Measurements from ENCODE around the gene GNB1L.
A peak's percentile ranks its signal among the peaks of the same experiment; 100 is the strongest.

The GNB1L gene

DNA sequence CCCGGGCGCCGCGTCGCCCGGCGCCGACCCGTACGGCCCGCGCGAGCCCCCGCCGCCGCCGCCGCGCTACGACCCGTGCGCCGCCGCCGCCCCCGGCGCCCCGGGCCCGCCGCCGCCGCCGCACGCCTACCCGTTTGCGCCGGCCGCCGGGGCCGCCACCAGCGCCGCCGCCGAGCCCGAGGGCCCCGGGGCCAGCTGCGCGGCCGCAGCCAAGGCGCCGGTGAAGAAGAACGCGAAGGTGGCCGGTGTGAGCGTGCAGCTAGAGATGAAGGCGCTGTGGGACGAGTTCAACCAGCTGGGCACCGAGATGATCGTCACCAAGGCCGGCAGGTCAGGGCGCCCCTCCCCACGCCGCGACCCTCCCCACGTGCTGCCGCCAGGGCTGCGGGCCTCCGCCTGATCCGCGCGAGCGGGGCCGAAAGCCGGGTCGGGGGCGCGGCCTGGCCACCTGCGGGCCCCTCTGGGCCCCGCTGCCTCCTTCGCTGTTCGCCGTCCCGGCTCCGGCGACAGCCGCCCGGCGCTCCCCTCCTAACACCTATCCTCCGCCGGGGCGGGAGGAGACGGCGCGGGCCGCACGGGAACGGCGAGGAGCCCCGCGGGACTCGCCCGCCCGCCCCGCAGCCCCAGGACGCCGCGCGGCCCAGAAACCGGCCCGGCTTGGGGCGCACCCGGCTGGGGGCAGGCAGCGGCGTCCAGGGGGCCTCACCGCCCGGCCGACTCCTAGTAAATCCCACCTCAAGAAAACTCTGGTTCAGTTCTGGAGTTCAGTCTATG is 93.5 kb downstream of the GNB1L start:
- peak; percentile 60 for DNase-seq (ENCODE audit: low spot score)

- DNase-seq (ENCODE audit: low spot score), result peak; percentile 89
Measured at GRCh38 chr22:19760058-19760950, 94.4 kb downstream of the GNB1L start, which contains the start of gene TBX1. Gene TBX1, plus strand, starts transcription at chr22:19760778. Its CDS starts 66 bp downstream, at chr22:19760844.

GRCh38 chr22:19759427-19760057 is 95.1 kb downstream of the GNB1L start:
- DNase-seq (ENCODE audit: low spot score), result peak; percentile 61

- DNase-seq (ENCODE audit: low spot score), result no peak
Measured at GRCh38 chr22:19758896-19759426, 95.7 kb downstream of the GNB1L start.

- no peak for DNase-seq (ENCODE audit: low spot score)
Measured at GRCh38 chr22:19757985-19758895, 96.4 kb downstream of the GNB1L start.

- DNase-seq (ENCODE audit: low spot score), result no peak
Measured at GRCh38 chr22:19757140-19757984, 97.3 kb downstream of the GNB1L start.

DNA sequence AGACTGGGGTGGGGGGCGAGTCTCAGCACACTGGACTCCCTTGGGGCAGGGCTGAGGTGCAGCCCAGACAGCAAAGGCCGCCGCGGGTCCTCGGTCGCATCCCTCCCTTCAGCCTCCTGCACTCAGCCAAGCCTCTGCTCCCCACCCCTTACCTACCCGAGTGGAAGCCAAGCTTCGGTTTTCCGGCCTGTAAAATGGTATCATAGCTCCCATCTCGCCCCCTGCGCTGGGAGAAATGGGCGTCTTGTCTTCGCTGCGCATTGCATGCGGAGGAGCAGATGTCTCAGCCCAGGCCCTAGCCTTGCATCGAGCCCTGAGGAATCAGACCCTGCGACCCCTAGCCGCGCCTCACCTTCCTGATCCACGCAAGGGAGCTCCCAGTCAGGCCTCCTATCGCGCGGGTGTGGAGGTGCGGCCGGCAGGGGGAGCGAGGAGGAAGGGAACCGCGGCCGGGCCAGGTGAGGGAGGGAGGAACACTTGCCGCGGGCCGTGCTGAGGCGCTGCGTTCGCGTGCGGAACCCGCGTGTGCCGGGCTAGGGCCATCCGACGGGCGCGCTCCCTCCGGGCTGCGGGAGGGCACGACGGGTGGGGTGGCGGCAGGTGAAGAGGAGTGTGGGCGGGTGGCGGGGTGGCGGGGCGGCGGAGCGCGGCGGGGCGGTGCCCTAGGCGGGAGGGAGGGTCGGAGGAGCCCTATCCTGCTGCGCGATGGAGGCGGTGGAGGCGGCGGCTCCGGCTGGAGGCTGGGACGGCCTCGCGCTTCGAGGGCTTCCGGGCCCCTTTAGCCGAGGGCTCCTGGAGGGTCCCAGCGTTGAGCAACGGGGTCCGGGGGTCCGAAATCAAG is 98.2 kb downstream of the GNB1L start:
- DNase-seq (ENCODE audit: low spot score), result peak; percentile 72

- DNase-seq (ENCODE audit: low spot score), result no peak
Measured at GRCh38 chr22:19755722-19756287, 98.9 kb downstream of the GNB1L start.

DNA sequence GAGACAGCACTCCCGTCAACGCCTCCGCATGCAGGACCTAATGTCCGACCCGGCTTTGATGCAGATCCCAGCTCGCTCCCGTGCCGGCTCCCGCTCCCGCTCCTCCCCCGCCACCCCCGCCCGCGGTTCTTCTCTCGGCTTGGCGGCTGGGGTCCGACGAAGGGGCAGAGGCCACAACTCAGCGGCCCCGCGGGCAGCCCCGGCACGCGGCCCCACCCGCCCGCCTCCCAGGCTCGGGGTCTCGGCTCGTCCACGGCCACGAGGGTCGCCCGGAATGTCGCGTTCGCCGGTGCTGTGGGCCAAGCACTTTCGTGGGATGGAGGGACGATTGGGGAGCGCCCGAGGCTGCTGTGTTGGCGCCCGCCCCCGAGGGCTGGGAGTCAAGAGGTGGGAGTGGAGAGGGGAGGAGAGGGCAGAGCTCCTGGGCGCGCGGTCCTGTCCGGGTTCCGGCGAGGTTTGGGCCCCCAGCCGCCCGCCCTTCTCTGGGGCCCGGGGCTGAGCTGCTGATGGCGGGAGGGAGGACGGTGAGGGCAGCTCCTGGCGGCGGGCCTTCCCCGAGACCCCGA is 99.4 kb downstream of the GNB1L start:
- no peak for DNase-seq (ENCODE audit: low spot score)

DNA sequence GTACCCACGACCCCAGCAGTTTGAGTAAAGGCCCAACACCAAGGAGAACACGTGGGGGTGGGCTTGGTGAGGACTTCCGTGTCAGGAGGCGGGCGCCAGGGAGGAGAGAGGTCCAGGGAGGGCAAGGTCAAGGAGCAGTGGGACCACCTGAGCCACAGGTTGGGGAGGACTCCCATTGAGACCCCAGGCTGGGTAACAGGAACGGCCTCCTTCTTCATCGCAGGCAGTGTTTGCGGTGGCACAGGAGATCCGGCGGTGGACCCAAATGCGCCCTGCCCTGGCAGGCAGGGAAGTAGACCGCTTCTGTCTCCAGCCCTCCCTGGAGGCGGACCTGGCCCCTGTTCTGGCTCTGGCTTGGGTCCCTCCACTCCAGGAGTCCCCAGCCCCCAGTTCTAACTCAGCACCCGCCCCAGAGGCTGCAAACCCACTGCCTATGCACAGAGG is 100.0 kb downstream of the GNB1L start:
- no peak for DNase-seq (ENCODE audit: low spot score)

DNA sequence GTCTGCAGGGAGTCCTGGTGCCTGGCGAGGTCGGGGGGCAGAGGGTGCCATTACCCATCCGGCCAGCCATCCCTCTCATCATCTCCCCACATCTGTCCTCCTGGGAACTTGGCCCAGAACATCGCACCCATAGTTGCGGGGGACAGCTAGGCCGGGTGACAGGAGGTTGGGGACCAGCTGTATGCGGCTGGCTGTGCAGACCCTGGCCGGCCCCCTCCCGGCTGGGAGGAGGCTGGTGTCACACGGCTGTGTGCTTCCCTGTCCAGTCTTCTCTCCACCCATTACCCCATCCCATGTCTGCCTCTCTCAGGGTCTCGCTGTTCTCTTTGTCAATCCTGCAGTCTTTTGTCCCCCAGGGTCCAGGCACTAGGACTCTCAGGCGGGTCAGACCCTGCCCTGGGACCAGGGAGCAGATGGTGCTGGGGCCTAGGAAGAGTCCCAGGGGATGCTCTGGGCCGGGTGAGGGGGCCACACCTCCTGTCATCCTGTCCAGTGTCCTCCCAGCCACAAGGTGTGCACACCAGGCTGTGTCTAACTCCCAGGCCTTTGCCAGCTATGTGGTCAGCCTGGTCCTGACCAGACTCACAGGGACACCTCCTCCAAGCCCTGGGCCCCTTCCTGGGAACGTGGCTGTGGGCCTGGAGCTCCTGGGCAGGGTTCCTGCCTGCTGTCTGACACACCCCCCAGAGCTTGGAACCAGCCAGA is 100.5 kb downstream of the GNB1L start:
- no peak for DNase-seq (ENCODE audit: low spot score)

DNA sequence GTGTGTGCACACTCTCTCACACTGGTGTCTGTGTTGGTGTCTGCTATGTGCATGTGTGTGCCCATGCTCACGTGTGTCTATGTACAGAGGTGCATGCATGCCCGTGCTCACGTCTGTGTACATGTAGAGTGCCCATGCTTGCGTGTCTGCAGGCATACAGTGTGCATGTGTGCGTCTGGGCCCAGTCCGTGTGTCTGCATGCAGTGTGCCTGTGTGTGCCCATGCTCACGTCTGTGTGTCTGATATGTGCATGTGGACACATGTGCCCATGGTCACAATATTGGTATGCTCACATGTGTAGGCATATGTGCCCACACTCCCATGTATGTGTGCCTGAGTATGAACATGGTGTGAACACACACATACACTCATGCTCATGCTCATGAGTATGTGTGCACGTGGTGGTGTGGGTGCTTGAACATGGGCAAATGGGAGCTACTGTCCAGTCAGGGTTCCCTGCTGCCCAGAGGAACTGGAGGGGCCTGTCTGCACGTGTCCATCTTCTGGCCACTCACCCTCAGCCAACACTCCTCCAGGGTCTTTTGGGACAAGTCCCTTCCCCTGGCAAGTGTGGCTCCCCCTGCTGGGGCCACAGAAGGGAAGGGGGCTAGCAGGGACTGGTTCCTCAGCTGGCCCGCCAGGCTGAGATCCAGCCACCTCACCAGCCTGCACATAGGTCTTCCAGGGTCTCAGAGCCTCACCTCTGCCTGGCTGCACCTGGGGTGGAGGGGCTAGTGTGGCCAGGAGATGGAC is 101.4 kb downstream of the GNB1L start:
- no peak for DNase-seq (ENCODE audit: low spot score)

GRCh38 chr22:19751497-19752245 is 103.0 kb downstream of the GNB1L start:
- DNase-seq (ENCODE audit: low spot score), result no peak

DNA sequence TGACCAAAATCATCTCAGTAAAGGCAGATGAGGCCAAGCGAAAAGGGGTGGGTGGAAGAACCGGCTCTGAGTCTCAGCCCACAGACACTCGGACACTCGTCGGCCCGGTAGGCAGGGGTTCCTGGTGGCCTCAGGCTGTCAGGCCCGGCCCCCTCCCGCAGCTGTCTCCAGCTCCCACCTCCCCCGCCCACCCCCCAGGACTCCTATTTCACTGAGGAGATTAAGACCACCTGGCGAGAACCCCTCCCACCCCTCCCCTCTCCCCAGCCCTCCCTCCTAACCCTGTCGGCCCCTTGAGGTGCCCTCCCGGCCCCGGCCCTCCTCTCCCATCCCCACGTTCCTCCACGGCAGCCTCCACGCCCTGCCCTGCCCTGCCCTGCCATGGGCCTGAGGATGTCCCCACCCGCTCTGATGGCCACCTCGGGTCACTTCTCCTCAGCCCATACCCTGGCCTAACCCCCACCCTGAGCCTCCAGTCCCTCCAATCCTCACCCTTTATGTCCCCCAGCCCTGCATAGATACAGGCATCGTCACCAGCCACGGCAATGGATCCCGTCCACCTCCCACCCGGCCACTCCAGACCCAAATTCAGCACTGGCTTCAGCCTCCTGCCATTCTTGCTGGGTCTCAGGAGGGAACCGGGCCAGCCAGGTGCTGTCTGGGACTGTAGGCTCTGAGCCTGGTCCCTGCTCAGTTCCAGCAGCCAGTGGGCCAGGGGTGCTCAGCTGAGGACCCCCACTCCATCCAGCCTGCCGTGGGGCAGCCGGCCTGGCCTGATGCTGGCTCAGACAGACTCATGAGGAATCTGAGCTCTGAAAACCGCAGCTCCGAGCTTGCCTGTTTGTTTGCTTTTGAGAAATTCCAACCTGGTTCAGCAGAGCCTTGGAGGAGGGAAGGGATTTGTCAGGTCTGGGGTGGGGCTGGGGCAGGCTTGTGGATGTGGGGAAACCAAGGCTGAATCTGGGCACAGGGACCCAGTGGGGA is 103.9 kb downstream of the GNB1L start:
- DNase-seq (ENCODE audit: low spot score), result no peak

DNA sequence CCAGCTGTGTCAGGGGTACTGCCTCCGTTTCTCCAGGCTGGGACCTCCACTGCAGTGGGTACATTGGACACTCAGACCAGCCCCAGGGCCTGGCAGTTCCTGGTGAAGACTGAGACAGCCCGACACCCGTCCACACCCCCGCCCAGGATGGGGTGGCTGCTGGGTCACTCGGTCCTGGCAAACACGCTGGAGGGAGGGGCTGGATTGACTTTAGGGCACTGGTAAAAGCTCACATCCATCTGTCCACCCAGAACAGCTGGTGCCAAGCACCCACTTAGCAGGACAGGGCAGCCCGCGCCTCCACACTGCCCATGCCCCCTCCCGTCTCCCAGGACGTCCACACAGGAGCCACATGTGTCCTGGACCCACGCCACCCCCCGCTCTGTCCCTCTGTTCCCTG is 104.8 kb downstream of the GNB1L start:
- no peak for DNase-seq (ENCODE audit: low spot score)
